H1 (cell line): ENCODE measurements around the gene CAMK1. TPM values are rescaled to one million over a fixed set of nuclear protein-coding genes. Genes with fewer than 3 reads are reported as not detected.

Experiments used
- BCL11A ChIP-seq, 2 experiments: IDR thresholded peaks; one replicate each; pipeline ENCODE4 v1.6.1; 2011; ENCODE audit warnings: low read depth in 2 of 2, low read length in 2 of 2, mild to moderate bottlenecking in 2 of 2
- CHD2 ChIP-seq: IDR thresholded peaks from 2 replicates; pipeline ENCODE4 v1.6.1; 2012; ENCODE audit warnings: low read length, improper control_type of control experiment
- CREB1 ChIP-seq: IDR thresholded peaks from 2 replicates; pipeline ENCODE4 v1.6.1; 2012; ENCODE audit warnings: inconsistent platforms
- E2F6 ChIP-seq: IDR thresholded peaks from 2 replicates; pipeline ENCODE4 v1.6.1; 2012; ENCODE audit warnings: inconsistent platforms
- GABPA ChIP-seq: IDR thresholded peaks from 2 replicates; pipeline ENCODE4 v1.6.1; 2011; ENCODE audit warnings: mild to moderate bottlenecking, low read length, moderate library complexity, borderline replicate concordance; ENCODE audit not compliant: insufficient read depth
- JUN ChIP-seq: IDR thresholded peaks from 2 replicates; pipeline ENCODE4 v1.6.1; 2011; ENCODE audit warnings: low read depth, mild to moderate bottlenecking, improper control_type of control experiment, low read length
- JUND ChIP-seq: IDR thresholded peaks from 2 replicates; pipeline ENCODE4 v1.6.1; 2011; ENCODE audit warnings: mild to moderate bottlenecking, improper control_type of control experiment, low read length
- KDM1A ChIP-seq: fragments of 200-600, 300-600 bp; sonication (generic); IDR thresholded peaks from 2 replicates; pipeline ENCODE4 v1.7.1; 2016; ENCODE audit warnings: mild to moderate bottlenecking, low read length, borderline replicate concordance
- MAFK ChIP-seq: IDR thresholded peaks from 2 replicates; pipeline ENCODE4 v1.6.1; 2012; ENCODE audit warnings: low read depth, mild to moderate bottlenecking, improper control_type of control experiment, low read length
- NANOG ChIP-seq: IDR thresholded peaks from 2 replicates; pipeline ENCODE4 v1.6.1; 2011; ENCODE audit warnings: low read length, low read depth, mild to moderate bottlenecking, inconsistent platforms; ENCODE audit not compliant: insufficient read depth, poor library complexity, severe bottlenecking
- NRF1 ChIP-seq: IDR thresholded peaks from 2 replicates; pipeline ENCODE4 v1.6.1; 2011; ENCODE audit warnings: mild to moderate bottlenecking, low read depth, low read length, improper control_type of control experiment
- PHF8 ChIP-seq: fragments of 200-600 bp; sonication (generic); conservative IDR thresholded peaks from 2 replicates; pipeline ENCODE4 v1.7.1; 2012; ENCODE audit warnings: low read depth, mild to moderate bottlenecking, inconsistent platforms, low read length, moderate library complexity
- POLR2AphosphoS5 ChIP-seq: IDR thresholded peaks from 2 replicates; pipeline ENCODE4 v1.6.1; 2011; ENCODE audit warnings: low read depth, low read length
- RBBP5 ChIP-seq: IDR thresholded peaks from 2 replicates; pipeline ENCODE4 v1.7.1; 2012; ENCODE audit warnings: low read depth, mild to moderate bottlenecking, inconsistent platforms, low read length, moderate library complexity, borderline replicate concordance
- RNF2 ChIP-seq: fragments of 200-900, 300-1000 bp; sonication (generic); IDR thresholded peaks from 2 replicates; pipeline ENCODE4 v1.7.1; 2016; ENCODE audit warnings: borderline replicate concordance, low read depth, mild to moderate bottlenecking, antibody characterized with exemption, low read length; ENCODE audit not compliant: poor library complexity, severe bottlenecking; ENCODE audit errors: missing control alignments
- RXRA ChIP-seq: IDR thresholded peaks from 2 replicates; pipeline ENCODE4 v1.6.1; 2011; ENCODE audit warnings: low read depth, mild to moderate bottlenecking, low read length, moderate library complexity; ENCODE audit not compliant: insufficient read depth
- SIX5 ChIP-seq: IDR thresholded peaks from 2 replicates; pipeline ENCODE4 v1.6.1; 2011; ENCODE audit warnings: mild to moderate bottlenecking, low read depth, low read length
- SP2 ChIP-seq: IDR thresholded peaks from 2 replicates; pipeline ENCODE4 v1.6.1; 2012; ENCODE audit warnings: mild to moderate bottlenecking, low read length, inconsistent platforms
- SP4 ChIP-seq: IDR thresholded peaks from 2 replicates; pipeline ENCODE4 v1.6.1; 2012; ENCODE audit warnings: low read length, inconsistent platforms
- SRF ChIP-seq: IDR thresholded peaks from 2 replicates; pipeline ENCODE4 v1.6.1; 2011; ENCODE audit warnings: mild to moderate bottlenecking, low read depth, low read length, moderate library complexity
- SUZ12 ChIP-seq: fragments of 200-600 bp; sonication (generic); IDR thresholded peaks from 2 replicates; pipeline ENCODE4 v1.6.1; 2012; ENCODE audit warnings: mild to moderate bottlenecking, inconsistent platforms, low read length, moderate library complexity, mixed read lengths
- TCF12 ChIP-seq: IDR thresholded peaks from 2 replicates; pipeline ENCODE4 v1.6.1; 2011; ENCODE audit warnings: low read depth, mild to moderate bottlenecking, low read length
- USF2 ChIP-seq: IDR thresholded peaks from 2 replicates; pipeline ENCODE4 v1.6.1; 2011; ENCODE audit warnings: low read length, improper control_type of control experiment
- polyA plus RNA-seq, 7 experiments: library from polyadenylated mRNA; depleted of rRNA in 3 of 7; stranded (reverse) in 5 of 7; unstranded in 2 of 7; fragments of >200 nt in 5 of 7; fragments of 200-250 nt in 2 of 7; gene quantifications; 1 replicate in 5 of 7; 2 replicates in 1 of 7; 4 replicates in 1 of 7; pipeline versions ENCODE4 v1.2.1 to v1.2.3, GENCODE V29; 2011 to 2013; ENCODE audit warnings: missing spikeins in 2 of 7, mixed read lengths in 2 of 7
- total RNA-seq: library from RNA; stranded (reverse); fragmentation: NEBNext Ultra II Directional; extraction: Animal tissue kit (Norgen Biotek cat#: 25700); gene quantifications from 2 replicates; pipeline ENCODE4 v1.2.1, GENCODE V29; 2021
- TF ChIP-seq, protein P1 (sequence below): IDR thresholded peaks from 2 replicates; pipeline ENCODE4 v1.6.1; 2011; ENCODE audit warnings: low read depth, mild to moderate bottlenecking, low read length; ENCODE audit not compliant: insufficient read depth

Gene CAMK1
- total and polyA plus RNA-seq, 2 of the 8 experiments (the other 6 are each of a cell fraction or from before 2014, with no cell fraction given), result 4.9 to 5.1 TPM

GRCh38 chr3:9727041-9727595 lies 42.6 kb downstream of the CAMK1 start (continued):
- TF ChIP-seq RXRA (no peak), JUND (no peak), SIX5 (no peak), KDM1A (no peak), POLR2AphosphoS5 (peak; percentile 39; the same call in 1 of the 2 replicates), JUN (no peak), PHF8 (no peak), RNF2 (no peak), CREB1 (peak; percentile 89), USF2 (no peak), GABPA (no peak), CHD2 (no peak), NANOG (peak; percentile 9), MAFK (no peak), RBBP5 (no peak), SUZ12 (no peak), SP2 (no peak), BCL11A (IDR thresholded peaks at IDR 0.05; ENCODE audit: low read depth in 2 of 2, low read length in 2 of 2) (no peak), E2F6 (no peak), SRF (no peak), TCF12 (no peak), NRF1 (no peak), SP4 (no peak)
- TF ChIP-seq, protein P1, sequence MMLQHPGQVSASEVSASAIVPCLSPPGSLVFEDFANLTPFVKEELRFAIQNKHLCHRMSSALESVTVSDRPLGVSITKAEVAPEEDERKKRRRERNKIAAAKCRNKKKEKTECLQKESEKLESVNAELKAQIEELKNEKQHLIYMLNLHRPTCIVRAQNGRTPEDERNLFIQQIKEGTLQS, result 0 out of 2 replicates have a peak, but pooled peaks have one; percentile 26
